H1 (cell line): ENCODE results near the gene GNAL. TPM values are rescaled to one million over a fixed set of nuclear protein-coding genes. Genes with fewer than 3 reads are reported as not detected.
A peak's percentile ranks its signal among the peaks of the same experiment; 100 is the strongest.

ENCODE experiments used
- ATF2 ChIP-seq: IDR thresholded peaks from 2 replicates; pipeline ENCODE4 v1.6.1; 2012; ENCODE audit warnings: low read length, inconsistent platforms
- BCL11A ChIP-seq, 2 experiments: IDR thresholded peaks; one replicate each; pipeline ENCODE4 v1.6.1; 2011; ENCODE audit warnings: low read depth in 2 of 2, low read length in 2 of 2, mild to moderate bottlenecking in 2 of 2
- CHD1 ChIP-seq: IDR thresholded peaks from 2 replicates; pipeline ENCODE4 v1.6.1; 2012; ENCODE audit warnings: low read depth, low read length, improper control_type of control experiment
- CREB1 ChIP-seq: IDR thresholded peaks from 2 replicates; pipeline ENCODE4 v1.6.1; 2012; ENCODE audit warnings: inconsistent platforms
- CTBP2 ChIP-seq: IDR thresholded peaks from 2 replicates; pipeline ENCODE4 v1.7.0; 2011; ENCODE audit warnings: borderline replicate concordance, mild to moderate bottlenecking, moderate library complexity, mixed read lengths, low read length; ENCODE audit not compliant: insufficient read depth, insufficient read length
- POU5F1 ChIP-seq: IDR thresholded peaks from 2 replicates; pipeline ENCODE4 v1.6.1; 2011; ENCODE audit warnings: low read depth, mild to moderate bottlenecking, low read length, moderate library complexity
- RNF2 ChIP-seq: fragments of 200-900, 300-1000 bp; sonication (generic); IDR thresholded peaks from 2 replicates; pipeline ENCODE4 v1.7.1; 2016; ENCODE audit warnings: borderline replicate concordance, low read depth, mild to moderate bottlenecking, antibody characterized with exemption, low read length; ENCODE audit not compliant: poor library complexity, severe bottlenecking; ENCODE audit errors: missing control alignments
- SP4 ChIP-seq: IDR thresholded peaks from 2 replicates; pipeline ENCODE4 v1.6.1; 2012; ENCODE audit warnings: low read length, inconsistent platforms
- TAF1 ChIP-seq: IDR thresholded peaks from 2 replicates; pipeline ENCODE4 v1.6.1; 2011; ENCODE audit warnings: mild to moderate bottlenecking, low read depth, low read length
- YY1 ChIP-seq: IDR thresholded peaks from 2 replicates; pipeline ENCODE4 v1.6.1; 2011; ENCODE audit warnings: low read depth, mild to moderate bottlenecking, low read length
- polyA plus RNA-seq, 7 experiments: library from polyadenylated mRNA; depleted of rRNA in 3 of 7; stranded (reverse) in 5 of 7; unstranded in 2 of 7; fragments of >200 nt in 5 of 7; fragments of 200-250 nt in 2 of 7; gene quantifications; 1 replicate in 5 of 7; 2 replicates in 1 of 7; 4 replicates in 1 of 7; pipeline versions ENCODE4 v1.2.1 to v1.2.3, GENCODE V29; 2011 to 2013; ENCODE audit warnings: missing spikeins in 2 of 7, mixed read lengths in 2 of 7
- total RNA-seq: library from RNA; stranded (reverse); fragmentation: NEBNext Ultra II Directional; extraction: Animal tissue kit (Norgen Biotek cat#: 25700); gene quantifications from 2 replicates; pipeline ENCODE4 v1.2.1, GENCODE V29; 2021

GNAL gene
- total and polyA plus RNA-seq, 2 of the 8 experiments (the other 6 are each of a cell fraction or from before 2014, with no cell fraction given), result 13.2 to 18.3 TPM

DNA sequence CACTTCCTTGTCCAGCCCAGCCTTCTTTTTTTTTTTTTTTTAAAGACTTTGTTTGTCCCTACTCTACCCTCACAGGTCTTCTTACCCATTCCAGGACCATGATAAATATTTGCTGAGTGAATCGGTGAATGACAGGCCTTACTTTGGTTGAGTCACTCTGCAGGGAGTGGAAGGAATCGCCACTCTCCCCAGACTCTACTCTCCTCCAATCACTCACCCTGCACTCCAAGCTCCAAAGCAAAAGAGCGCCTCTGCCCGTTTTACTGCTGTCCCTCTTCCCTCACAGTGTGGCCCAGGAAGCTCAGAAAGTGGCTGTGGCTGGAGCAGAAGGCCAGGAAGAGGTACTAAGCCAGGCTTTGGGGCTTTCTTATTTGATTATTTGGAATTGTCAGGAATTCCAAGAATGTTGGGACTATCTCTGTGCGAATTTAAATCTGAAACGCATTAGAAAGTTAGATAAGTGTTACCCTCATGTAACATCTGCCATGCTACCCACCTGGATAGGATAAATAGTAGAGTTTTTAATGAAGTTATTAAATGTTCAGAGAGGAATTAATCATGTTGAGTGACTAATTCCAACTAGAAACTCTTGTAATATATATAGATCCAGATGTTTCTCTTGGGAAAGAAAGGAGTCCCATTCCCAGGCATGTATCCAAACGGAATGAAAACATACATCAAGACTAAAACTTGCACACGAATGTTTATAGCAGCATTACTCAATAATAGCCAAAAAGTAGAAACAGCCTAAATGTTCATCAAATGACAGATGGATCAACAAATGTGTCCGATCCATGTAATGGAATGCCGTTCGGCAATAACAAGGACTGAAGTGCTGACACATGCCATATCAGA is 119.2 kb downstream of the GNAL start (continued):
- TF ChIP-seq TAF1, result peak; percentile 55; the same call in 1 of the 2 replicates
- TF ChIP-seq CHD1, result no peak
- no peak for TF ChIP-seq CREB1
- no peak for TF ChIP-seq POU5F1
- TF ChIP-seq YY1, result 0 out of 2 replicates have a peak, but pooled peaks have one; percentile 23
- no peak for TF ChIP-seq RNF2
- no peak for TF ChIP-seq BCL11A (IDR thresholded peaks at IDR 0.05; ENCODE audit: low read depth in 2 of 2, low read length in 2 of 2)
- no peak for TF ChIP-seq SP4
- TF ChIP-seq ATF2, result no peak
- no peak for TF ChIP-seq CTBP2
